Left forelimb (tissue), 1 donor: ENCODE measurements around the gene CAMK2B.

ENCODE experiments used
- DNase-seq: peaks from one replicate; pipeline ENCODE4 v3.0.0-alpha.2; 2018; ENCODE audit warnings: low spot score

The CAMK2B gene

DNA sequence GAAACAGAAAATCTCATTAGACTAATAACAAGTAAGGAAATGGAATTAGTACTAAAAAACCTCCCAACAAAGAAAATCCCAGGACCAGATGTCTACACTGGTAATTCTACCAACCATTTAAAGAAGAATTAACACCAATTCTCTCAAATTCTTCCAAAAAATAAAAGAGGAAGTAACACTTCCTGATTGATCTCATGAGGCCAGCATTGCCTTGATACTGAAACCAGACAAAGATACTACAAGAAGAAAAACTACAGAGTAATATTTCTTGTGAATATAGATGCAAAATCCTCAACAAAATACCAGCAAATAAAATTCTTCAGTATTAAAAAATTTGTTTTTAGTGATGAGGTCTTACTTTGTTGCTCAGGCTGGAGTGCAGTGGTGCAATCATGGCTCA lies 157.5 kb downstream of the CAMK2B start:
- no peak for DNase-seq
